ENCODE measurements around the gene COX19.

DNA sequence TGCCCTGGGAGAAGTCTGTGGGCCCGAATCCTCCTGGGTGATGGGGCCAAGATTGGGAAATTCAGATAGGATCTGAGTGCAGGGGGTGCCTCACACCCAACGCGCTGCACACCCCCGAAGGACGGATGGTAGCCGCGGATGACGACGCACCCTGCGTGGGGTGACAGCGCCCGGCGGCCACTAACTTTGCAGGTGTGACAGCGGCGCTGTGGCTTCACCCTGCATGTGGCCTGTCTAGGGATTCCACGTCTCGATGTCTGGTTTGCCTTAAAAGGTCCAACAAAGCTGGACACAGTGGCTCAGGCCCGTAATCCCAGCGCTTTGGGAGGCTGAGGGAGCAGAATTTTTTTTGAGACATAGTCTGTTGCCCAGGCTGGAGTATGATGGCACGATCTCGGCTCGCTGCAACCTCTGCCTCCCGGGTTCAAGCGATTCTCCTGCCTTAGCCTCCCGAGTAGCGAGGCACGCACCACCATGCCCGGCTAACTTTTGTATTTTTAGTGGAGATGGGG is 39.4 kb downstream of the COX19 start:
- TF ChIP-seq BHLHE40 (IDR thresholded peaks at IDR 0.05; ENCODE audit: borderline replicate concordance), result no peak
- TF ChIP-seq TARDBP (IDR thresholded peaks at IDR 0.05), result no peak
- TF ChIP-seq SP1 (IDR thresholded peaks at IDR 0.05), result no peak
- no peak for TF ChIP-seq NFRKB (IDR thresholded peaks at IDR 0.05)
- no peak for TF ChIP-seq ZNF384 (IDR thresholded peaks at IDR 0.05)
- TF ChIP-seq PKNOX1 (IDR thresholded peaks at IDR 0.05), result no peak

Measured in HEK293T (cell line).